ENCODE measurements around the gene ABHD4.
"Not testable (repeated sequence)": the region's sequence is repeated elsewhere in the genome, so short reads cannot be mapped to it uniquely, and the experiment has no call there.

The ABHD4 gene

DNA sequence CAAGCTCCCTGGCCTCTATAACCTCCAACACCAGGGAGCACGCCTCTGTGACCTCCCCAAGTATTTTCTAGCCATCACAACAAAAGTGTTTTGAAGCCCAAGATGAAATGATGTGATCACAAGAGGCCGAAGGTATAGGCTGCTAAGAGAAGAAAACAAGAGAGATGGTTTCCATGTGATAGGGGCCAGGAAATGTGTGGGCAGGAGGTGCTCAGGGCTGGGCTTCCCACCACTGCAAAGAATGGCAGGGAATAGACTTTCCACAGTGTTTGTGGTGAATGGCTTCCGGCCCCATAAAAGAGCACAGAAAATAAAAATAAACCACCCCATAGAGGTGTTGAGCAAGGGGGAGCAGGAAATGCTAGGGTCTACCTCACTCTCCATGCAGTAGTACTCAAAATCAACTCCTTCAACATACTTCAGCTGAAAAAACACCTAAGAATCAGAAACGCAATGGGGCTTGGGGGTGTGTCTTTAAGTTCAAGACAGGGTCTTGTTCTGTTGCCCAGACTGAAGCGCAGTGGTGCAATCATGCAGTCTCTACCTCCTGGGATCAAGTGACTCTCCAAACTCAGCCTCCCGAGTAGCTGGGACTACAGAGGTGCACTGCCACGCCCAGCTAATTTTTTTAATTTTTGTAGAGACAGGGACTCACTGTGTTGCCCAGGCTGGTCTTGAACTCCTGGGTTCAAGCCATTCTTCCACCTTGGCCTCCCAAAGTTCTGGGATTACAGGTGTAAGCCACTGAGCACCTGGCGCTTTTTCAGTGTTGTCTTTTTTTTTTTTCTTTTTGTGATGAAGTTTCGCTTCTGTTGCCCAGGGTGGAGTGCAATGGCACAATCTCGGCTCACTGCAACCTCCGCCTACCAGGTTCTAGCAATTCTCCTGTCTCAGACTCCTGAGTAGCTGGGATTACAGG, 36.2 kb upstream of the ABHD4 start:
- DNase-seq (ENCODE audit: low read depth) = no peak

DNA sequence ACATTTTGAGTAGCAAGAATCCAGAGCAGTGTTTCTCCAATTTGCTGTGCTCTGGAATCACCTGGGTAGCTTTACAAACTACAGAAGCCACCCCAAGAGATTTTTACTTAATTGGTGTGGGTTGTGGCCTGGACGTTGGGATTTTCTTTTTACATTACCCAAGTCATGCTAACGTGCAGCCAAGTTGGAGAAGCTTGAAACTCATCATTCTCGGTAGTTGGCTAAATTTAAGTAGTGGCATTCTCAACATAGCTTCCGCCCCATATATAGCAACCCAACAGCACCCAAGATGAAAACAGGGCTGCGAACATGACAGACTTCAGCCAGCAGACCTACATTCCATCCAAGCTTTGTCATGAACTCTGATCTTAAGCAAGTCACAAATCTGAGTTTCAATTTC, 34.1 kb upstream of the ABHD4 start:
- DNase-seq (ENCODE audit: low read depth) = no peak

- no peak for DNase-seq (ENCODE audit: low read depth)
These were observed 33.6 kb upstream of the ABHD4 start for GRCh38 chr14:22564463-22564862.

DNA sequence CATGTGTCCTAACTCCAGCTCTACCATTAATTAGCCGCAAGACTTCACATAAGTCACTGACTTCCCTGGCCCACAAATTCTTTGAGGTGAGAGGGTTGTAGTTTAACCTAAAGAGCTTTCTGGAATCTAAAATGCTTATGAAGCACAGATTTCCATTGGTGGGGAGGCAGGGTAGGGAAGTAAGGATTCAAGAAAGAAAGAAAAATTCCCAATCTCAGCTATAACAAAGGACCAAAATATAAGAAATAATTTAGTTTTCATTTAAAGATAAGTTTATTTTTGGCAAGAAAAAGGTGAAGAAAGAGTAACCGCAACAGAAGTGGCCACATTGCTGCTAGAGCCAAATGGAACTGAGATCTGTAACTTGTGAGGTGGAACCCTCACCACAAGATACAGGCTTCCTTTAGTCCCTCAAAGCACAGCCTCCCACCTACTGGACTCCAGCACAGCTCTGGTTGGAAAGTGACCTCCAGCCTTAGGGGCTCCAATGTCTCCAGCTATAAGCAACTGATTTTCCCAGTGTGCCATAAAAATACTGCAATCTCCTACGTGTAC, 32.6 kb upstream of the ABHD4 start:
- DNase-seq (ENCODE audit: low read depth) = no peak

DNA sequence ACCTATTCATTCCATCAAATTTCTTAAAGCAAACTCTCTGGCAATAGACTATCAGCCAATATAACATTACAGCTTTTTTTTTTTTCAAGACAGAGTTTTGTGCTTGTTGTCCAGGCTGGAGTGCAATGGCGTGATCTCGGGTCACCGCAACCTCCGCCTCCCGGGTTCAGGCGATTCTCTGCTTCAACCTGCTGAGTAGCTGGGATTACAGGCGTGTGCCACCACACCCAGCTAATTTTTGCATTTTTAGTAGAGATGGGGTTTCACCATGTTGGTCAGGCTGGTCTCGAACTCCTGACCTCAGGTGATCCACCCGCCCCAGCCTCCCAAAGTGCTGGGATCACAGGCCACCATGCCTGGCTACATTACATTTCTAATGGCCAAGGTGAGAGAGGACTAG, 31.8 kb upstream of the ABHD4 start:
- not testable (repeated sequence) for DNase-seq (ENCODE audit: low read depth)

- no peak for DNase-seq (ENCODE audit: low read depth)
These were observed 31.3 kb upstream of the ABHD4 start for GRCh38 chr14:22566845-22567244.

DNA sequence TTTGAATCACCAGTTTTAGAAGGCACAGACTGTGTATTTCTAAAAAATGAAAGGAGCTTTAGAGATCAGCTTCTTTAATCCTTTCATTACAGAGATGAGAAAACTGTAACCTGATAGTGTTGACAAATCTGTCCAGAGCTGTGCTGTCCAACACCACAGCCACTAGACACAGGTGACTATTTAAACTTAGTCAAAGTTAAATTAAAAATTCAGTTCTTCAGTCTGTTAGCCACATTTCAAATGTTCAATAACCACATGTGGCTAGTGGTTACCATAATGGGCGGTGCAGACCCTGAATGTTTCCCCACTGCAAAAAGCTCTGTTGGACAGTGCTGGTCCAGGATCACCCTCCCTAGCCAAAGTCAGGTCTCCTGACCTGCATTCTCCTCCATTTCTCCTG, 30.7 kb upstream of the ABHD4 start:
- DNase-seq (ENCODE audit: low read depth) = no peak

GRCh38 chr14:22569106-22569736, 28.9 kb upstream of the ABHD4 start:
- no peak for DNase-seq (ENCODE audit: low read depth)

DNA sequence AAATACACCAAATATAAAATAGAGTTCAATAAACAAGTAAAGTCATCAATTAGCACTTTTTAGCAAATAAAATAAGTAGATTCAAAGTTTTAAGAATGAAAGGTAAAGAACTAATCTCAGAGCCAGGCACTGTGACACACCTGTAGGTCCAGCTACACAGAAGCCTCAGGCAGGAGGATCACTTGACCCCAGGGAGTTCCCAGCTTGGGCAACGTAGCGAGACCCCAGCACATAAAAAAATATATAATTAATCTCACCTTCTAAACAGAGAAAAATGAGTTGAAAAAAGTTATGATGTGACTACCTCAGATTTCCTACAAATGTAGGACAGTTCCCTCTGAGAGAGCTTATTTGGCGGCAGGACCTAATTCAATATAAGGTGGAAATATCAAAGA, 28.4 kb upstream of the ABHD4 start:
- no peak for DNase-seq (ENCODE audit: low read depth)

GRCh38 chr14:22570132-22570949, 27.8 kb upstream of the ABHD4 start:
- no peak for DNase-seq (ENCODE audit: low read depth)

- no peak for DNase-seq (ENCODE audit: low read depth)
These were observed 25.5 kb upstream of the ABHD4 start for GRCh38 chr14:22572562-22573058.

DNA sequence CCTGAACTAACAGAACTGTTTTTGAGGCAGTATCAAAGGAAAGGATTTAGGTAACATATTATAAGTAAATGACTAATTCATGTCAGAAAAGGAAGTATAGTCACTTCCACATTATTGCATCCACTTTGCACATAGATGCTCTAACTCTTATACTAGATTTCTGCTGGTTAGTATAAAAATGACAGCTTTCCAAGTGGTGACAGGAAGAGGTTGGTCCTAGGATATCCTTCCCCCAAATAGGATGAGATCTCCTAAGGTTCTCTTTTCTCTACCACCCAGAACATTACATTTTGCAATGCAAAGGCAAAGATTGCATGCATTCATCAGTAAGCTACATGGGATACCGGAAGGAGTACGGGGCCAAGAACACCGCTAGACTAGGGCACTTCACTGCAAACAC, 24.3 kb upstream of the ABHD4 start:
- no peak for DNase-seq (ENCODE audit: low read depth)

- DNase-seq (ENCODE audit: low read depth) = no peak
These were observed 20.7 kb upstream of the ABHD4 start for GRCh38 chr14:22577334-22577908.

GRCh38 chr14:22579236-22579635, 18.9 kb upstream of the ABHD4 start:
- DNase-seq (ENCODE audit: low read depth) = no peak

DNA sequence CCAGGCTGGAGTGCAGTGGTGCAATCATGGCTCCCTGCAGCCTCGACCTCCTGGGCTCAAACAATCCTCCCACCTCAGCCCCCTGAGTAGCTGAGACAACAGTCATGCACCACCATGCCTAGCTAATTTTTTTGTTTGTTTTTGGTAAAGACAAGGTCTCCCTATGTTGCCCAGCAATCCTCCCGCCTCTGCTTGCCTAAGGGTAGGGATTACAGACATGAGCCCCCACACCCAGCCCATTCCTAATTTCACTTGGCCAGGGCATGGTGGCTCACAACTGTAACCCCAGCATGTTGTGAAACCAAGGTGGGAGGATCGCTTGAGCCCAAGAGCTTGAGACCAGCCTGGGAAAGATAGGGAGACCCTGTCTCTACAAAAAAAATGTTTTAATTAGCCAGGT, 18.2 kb upstream of the ABHD4 start:
- no peak for DNase-seq (ENCODE audit: low read depth)

DNA sequence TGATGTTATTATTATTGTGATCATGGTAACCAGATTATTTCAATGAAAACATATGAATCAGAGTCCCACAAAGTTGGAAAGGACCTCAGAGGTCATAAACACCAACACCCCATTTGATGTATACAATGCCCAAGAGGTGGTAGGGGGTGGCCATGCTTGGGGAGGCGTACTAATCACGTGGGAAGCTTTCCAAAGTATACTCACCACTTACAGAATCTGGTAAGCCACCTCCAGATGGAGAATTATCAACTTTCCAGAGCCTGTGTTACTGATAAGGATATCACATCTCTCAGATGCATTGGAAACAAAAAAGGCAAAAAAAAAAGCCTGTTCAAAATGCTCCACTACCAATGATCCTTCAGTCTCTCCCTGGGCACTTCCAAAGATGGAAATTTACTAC, 17.5 kb upstream of the ABHD4 start:
- DNase-seq (ENCODE audit: low read depth) = no peak

DNA sequence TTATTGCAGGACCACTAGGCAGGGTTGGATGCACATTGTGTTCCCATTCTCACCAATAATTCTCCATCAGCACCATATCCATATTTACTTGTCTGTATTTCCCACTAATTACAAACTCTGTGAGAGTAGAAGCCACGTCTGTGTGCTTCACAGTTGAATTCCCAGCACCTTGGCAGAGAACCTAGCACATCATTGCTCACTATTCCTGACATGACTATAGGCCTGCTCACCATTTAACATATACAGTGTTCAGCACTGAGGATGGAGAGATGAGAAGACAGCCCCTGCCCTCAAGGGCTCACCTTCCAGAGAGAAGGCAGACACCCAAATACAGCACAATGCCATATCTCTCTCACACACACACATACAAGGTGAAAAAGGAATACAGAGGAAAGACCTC, 14.1 kb upstream of the ABHD4 start:
- DNase-seq (ENCODE audit: low read depth) = no peak

DNA sequence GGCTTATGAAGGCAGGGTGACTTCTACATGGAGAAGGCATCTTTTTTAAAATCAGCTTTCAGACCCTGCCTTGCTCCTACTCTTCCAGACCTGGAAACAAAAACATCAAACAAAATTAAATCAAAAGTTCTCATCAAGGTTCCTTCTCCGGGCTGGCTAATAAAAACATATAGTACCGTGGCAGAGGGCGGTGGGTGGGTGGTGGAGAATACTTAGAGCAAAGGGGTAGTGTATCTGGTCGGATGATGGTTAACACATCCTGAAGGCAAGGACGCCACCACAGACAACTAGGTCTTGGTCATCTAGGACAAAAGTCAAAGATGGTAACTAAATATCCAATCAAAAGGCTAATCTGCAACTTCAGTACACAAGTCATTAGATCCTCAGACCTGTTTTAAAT, 10.9 kb upstream of the ABHD4 start:
- no peak for DNase-seq (ENCODE audit: low read depth)

DNA sequence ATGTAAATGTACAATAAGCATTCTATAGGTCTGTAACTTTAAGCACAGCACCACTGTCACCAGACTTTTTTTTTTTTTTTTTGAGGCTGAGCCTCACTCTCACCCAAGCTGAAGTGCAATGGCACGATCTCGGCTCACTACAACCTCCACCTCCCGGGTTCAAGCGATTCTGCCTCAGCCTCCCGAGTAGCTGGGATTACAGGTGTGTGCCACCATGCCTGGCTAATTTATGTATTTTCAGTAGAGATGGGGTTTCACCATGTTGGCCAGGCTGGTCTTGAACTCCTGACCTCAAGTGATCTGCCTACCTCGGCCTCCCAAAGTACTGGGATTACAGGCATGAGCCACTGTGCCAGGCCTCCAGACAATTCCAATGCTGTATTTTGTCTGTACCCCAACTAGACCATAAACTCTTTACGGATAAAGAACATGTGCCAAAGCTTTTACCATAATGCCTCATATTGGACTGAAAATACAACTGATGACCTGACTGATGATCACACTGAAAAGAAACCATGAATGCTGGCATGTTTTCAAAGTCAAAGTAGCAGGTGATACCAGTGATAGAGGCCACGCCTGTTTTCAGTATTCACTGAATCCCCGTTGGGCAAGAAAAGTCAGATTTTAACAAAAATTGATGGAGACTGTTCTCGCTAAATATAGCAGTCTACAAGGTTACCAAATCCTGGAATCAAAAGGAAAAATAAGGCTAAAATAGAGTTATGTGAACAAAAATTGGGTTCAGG, 10.2 kb upstream of the ABHD4 start:
- DNase-seq (ENCODE audit: low read depth) = not testable (repeated sequence)

GRCh38 chr14:22588526-22589095, 9.5 kb upstream of the ABHD4 start:
- DNase-seq (ENCODE audit: low read depth) = no peak
